SK-N-SH (cell line): ENCODE results near the gene TRIM69. TPM values are rescaled to one million over a fixed set of nuclear protein-coding genes. Genes with fewer than 3 reads are reported as not detected.
"Not testable (repeated sequence)": the region's sequence is repeated elsewhere in the genome, so short reads cannot be mapped to it uniquely, and the experiment has no call there.

ENCODE experiments used
- CTCF ChIA-PET: fragments of 300-600, 350-600 bp; formaldehyde crosslinking; extraction: SDS; loops from one replicate; lab custom pipeline; 2021; lab: Yijun Ruan, JAX
- POLR2A ChIA-PET: fragments of 350-600 bp; sonication (Branson Sonifier 250); formaldehyde crosslinking; extraction: SDS; loops from one replicate; lab custom pipeline; 2020; ENCODE audit warnings: antibody characterized with exemption, inconsistent platforms; lab: Yijun Ruan, JAX
- DNase-seq: peaks from one replicate; pipeline ENCODE4 v3.0.0; 2012
- H2AFZ ChIP-seq: fragments of 200-600 bp; sonication (generic); 2 replicates; pipeline ENCODE4 v1.8.1; 2016; ENCODE audit warnings: antibody characterized with exemption, mild to moderate bottlenecking, low read depth
- H3F3A ChIP-seq: fragments of 200-600 bp; sonication (generic); replicated peaks from 2 replicates; pipeline ENCODE3; 2016; ENCODE audit warnings: antibody characterized with exemption, mild to moderate bottlenecking; ENCODE audit not compliant: insufficient read depth
- H3K27ac ChIP-seq, 2 experiments: fragments of 200-500 bp in 1 of 2; fragments of 200-600 bp in 1 of 2; sonication (Bioruptor generic) in 1 of 2; sonication (generic), shearing (Covaris generic) in 1 of 2; 2 replicates each; pipeline versions ENCODE4 v1.5.1 to v1.6.1; 2014 to 2016; ENCODE audit warnings: low read depth in 2 of 2, inconsistent platforms in 1 of 2, low read length in 1 of 2, mild to moderate bottlenecking in 1 of 2, mixed read lengths in 1 of 2
- H3K27me3 ChIP-seq: fragments of 200-600 bp; sonication (generic), shearing (Covaris generic); 2 replicates; pipeline ENCODE4 v1.6.1; 2016; ENCODE audit warnings: mixed run types; ENCODE audit not compliant: insufficient read depth
- H3K36me3 ChIP-seq, 2 experiments: fragments of 200-500 bp in 1 of 2; fragments of 200-600 bp in 1 of 2; sonication (Bioruptor generic) in 1 of 2; sonication (generic) in 1 of 2; replicated peaks in 1 of 2; 2 replicates each; pipeline versions ENCODE3 to v1.5.1; 2014 to 2016; ENCODE audit warnings: low read length in 1 of 2, mild to moderate bottlenecking in 1 of 2; ENCODE audit not compliant: insufficient read depth in 2 of 2, control insufficient read depth in 1 of 2
- H3K4me1 ChIP-seq, 2 experiments: fragments of 200-500 bp in 1 of 2; fragments of 200-600 bp in 1 of 2; sonication (Bioruptor generic) in 1 of 2; sonication (generic), shearing (Covaris generic) in 1 of 2; 2 replicates each; pipeline versions ENCODE4 v1.5.1 to v1.6.1; 2014 to 2016; ENCODE audit warnings: low read depth in 1 of 2, low read length in 1 of 2, mixed run types in 1 of 2; ENCODE audit not compliant: insufficient read depth in 2 of 2, control insufficient read depth in 1 of 2
- H3K4me2 ChIP-seq: fragments of 200-600 bp; sonication (generic), shearing (Covaris generic); 2 replicates; pipeline ENCODE4 v1.6.1; 2017; ENCODE audit warnings: mixed run types
- H3K4me3 ChIP-seq, 2 experiments: fragments of 200-500 bp in 1 of 2; fragments of 200-600 bp in 1 of 2; sonication (Bioruptor generic) in 1 of 2; sonication (generic), shearing (Covaris generic) in 1 of 2; 2 replicates each; pipeline versions ENCODE4 v1.5.1 to v1.8.1; 2014 to 2016; ENCODE audit warnings: low read depth in 2 of 2, inconsistent platforms in 1 of 2, low read length in 1 of 2, mild to moderate bottlenecking in 1 of 2, mixed read lengths in 1 of 2, moderate library complexity in 1 of 2
- H3K79me2 ChIP-seq: fragments of 200-600 bp; sonication (generic); 2 replicates; pipeline ENCODE4 v1.8.1; 2017; ENCODE audit warnings: mild to moderate bottlenecking; ENCODE audit not compliant: insufficient read depth
- H3K9ac ChIP-seq: fragments of 200-600 bp; sonication (generic); 2 replicates; pipeline ENCODE4 v1.6.1; 2017; ENCODE audit warnings: mixed run types
- H3K9me2 ChIP-seq: fragments of 200-600 bp; sonication (generic); 2 replicates; pipeline ENCODE4 v1.6.1; 2017; ENCODE audit warnings: mixed run types
- H3K9me3 ChIP-seq: fragments of 200-600 bp; sonication (generic); 2 replicates; pipeline ENCODE4 v1.6.1; 2017; ENCODE audit warnings: mixed run types, mild to moderate bottlenecking, moderate library complexity
- H4K20me1 ChIP-seq: fragments of 200-600 bp; sonication (generic); 2 replicates; pipeline ENCODE4 v1.6.1; 2017; ENCODE audit warnings: mild to moderate bottlenecking, mixed run types; ENCODE audit not compliant: insufficient read depth
- CHD2 ChIP-seq: fragments of 150-350 bp; IDR thresholded peaks from 2 replicates; pipeline ENCODE4 v1.6.1; 2018; ENCODE audit warnings: low read length; ENCODE audit not compliant: partially characterized antibody
- CTCF ChIP-seq: fragments of 200-600 bp; sonication (generic); IDR thresholded peaks from 2 replicates; pipeline ENCODE4 v1.6.1; 2017; ENCODE audit warnings: antibody characterized with exemption, mild to moderate bottlenecking, moderate library complexity
- EZH2phosphoT487 ChIP-seq: fragments of 200-600 bp; sonication (generic); IDR thresholded peaks from 2 replicates; pipeline ENCODE4 v1.6.1; 2017; ENCODE audit warnings: low read depth, mixed run types, mild to moderate bottlenecking, antibody characterized with exemption, moderate library complexity, borderline replicate concordance
- FOXJ3 ChIP-seq: sonication (generic); formaldehyde crosslinking; IDR thresholded peaks from 2 replicates; pipeline ENCODE4 v1.5.1; 2020; ENCODE audit warnings: mild to moderate bottlenecking, missing genetic modification reagents
- MAX ChIP-seq: IDR thresholded peaks from 2 replicates; pipeline ENCODE4 v1.4.0; 2012; ENCODE audit warnings: low read depth
- NRF1 ChIP-seq: IDR thresholded peaks from 2 replicates; pipeline ENCODE4 v1.6.1; 2012; ENCODE audit warnings: low read depth, mild to moderate bottlenecking, low read length
- RAD21 ChIP-seq: IDR thresholded peaks from 2 replicates; pipeline ENCODE4 v1.6.1; 2012; ENCODE audit warnings: mild to moderate bottlenecking, low read length
- RCOR1 ChIP-seq: fragments of 150-350 bp; IDR thresholded peaks from 2 replicates; pipeline ENCODE4 v1.6.1; 2017; ENCODE audit warnings: antibody characterized with exemption, low read length
- RFX5 ChIP-seq: IDR thresholded peaks from 2 replicates; pipeline ENCODE4 v1.6.1; 2012; ENCODE audit warnings: mild to moderate bottlenecking, improper control_type of control experiment, low read length
- SMC3 ChIP-seq: IDR thresholded peaks from 2 replicates; pipeline ENCODE4 v1.6.1; 2012; ENCODE audit warnings: low read depth, low read length, improper control_type of control experiment
- TEAD4 ChIP-seq: IDR thresholded peaks from 2 replicates; pipeline ENCODE4 v1.4.0; 2012; ENCODE audit warnings: mild to moderate bottlenecking, borderline replicate concordance; ENCODE audit not compliant: insufficient read depth
- YY1 ChIP-seq: IDR thresholded peaks from 2 replicates; pipeline ENCODE4 v1.4.0; 2012; ENCODE audit warnings: low read depth, mild to moderate bottlenecking
- WGBS: methylation state at CpG from one replicate; pipeline ENCODE4 v1.1.6; 2017; ENCODE audit warnings: low lambda C conversion rate; 5-methylcytosine and 5-hydroxymethylcytosine counted together
- polyA plus RNA-seq, 3 experiments: library from polyadenylated mRNA; depleted of rRNA; stranded (reverse); fragments of >200 nt; gene quantifications; 2 replicates each; pipeline ENCODE4 v1.2.3, GENCODE V29; 2012

Gene TRIM69
- polyA plus RNA-seq, 1 of the 3 experiments (the other 2 are of a cell fraction) = 9.7 TPM

GRCh38 chr15:44735482-44736180 is 697 bp upstream of the TRIM69 start:
- Histone ChIP-seq H4K20me1 (no peaks in the 10 kb centered on the region), H2AFZ (no peak overlapping the region), H3K79me2 (peaks cover 2% of the 10 kb centered on the region; the same call in 1 of the 2 replicates), H3K27ac (peak overlapping the region in 1 of 2 experiments; percentile 43; a peak in 1 of 4 replicates), H3F3A (no peaks in the 10 kb centered on the region), H3K36me3 (peaks cover 5 to 11% of the 10 kb centered on the region in 2 experiments), H3K4me1 (peaks cover 4 to 8% of the 10 kb centered on the region in 2 experiments; a peak in 2 of 4 replicates), H3K4me2 (no peak overlapping the region), H3K9ac (no peak overlapping the region), H3K4me3 (no peak overlapping the region)
- WGBS = 95% methylated on average over 8 of the region's 8 CpGs
- ChIA-PET CTCF (interaction anchor here (0.7 to 7.6 kb wide), 6 partner anchors 12 to 157 kb away, joined by 3 to 117 read pairs (median 24); partner anchors contain the start of genes B2M, PATL2 and SPG11), POLR2A (interaction anchor here (1.1 to 1.9 kb wide), 3 partner anchors 22 to 72 kb away, joined by 3 to 12 read pairs (median 6); partner anchors contain the start of genes B2M, PATL2 and SPG11)
- DNase-seq = no peak
- no peak for TF ChIP-seq RAD21
- no peak for TF ChIP-seq YY1
- TF ChIP-seq RFX5 = no peak
- no peak for TF ChIP-seq TEAD4
- no peak for TF ChIP-seq MAX
- TF ChIP-seq FOXJ3 (CRISPR knock-in tag) = no peak
- no peak for TF ChIP-seq NRF1
- no peak for TF ChIP-seq EZH2phosphoT487
- TF ChIP-seq RCOR1 = no peak
- no peak for TF ChIP-seq CTCF
- TF ChIP-seq, all 33 proteins: peak for 0
- Histone ChIP-seq H3K9me2 (no peaks in the 10 kb centered on the region), H3K9me3 (no peaks in the 10 kb centered on the region), H3K27me3 (no peaks in the 10 kb centered on the region)

GRCh38 chr15:44738340-44738984 is 2.1 kb downstream of the TRIM69 start:
- 66% methylated on average over 3 of the region's 3 CpGs for WGBS
- Histone ChIP-seq H3K9ac (no peak overlapping the region), H3K9me3 (no peaks in the 10 kb centered on the region), H3K79me2 (no peaks in the 10 kb centered on the region), H3K27me3 (no peaks in the 10 kb centered on the region), H3K4me3 (no peak overlapping the region), H3F3A (no peaks in the 10 kb centered on the region), H3K4me2 (no peak overlapping the region), H3K4me1 (peaks cover 4 to 8% of the 10 kb centered on the region in 2 experiments; a peak in 2 of 4 replicates), H3K27ac (no peak overlapping the region), H3K36me3 (no peaks in the 10 kb centered on the region), H4K20me1 (no peaks in the 10 kb centered on the region), H2AFZ (no peak overlapping the region), H3K9me2 (no peaks in the 10 kb centered on the region)
- POLR2A ChIA-PET = interaction anchor here (0.6 to 1.0 kb wide), 2 partner anchors 10 to 26 kb away, joined by 3 to 4 read pairs; no protein-coding TSS in a partner anchor
- CTCF ChIA-PET = interaction anchor here (0.6 to 7.6 kb wide), 29 partner anchors 9 to 866 kb away, joined by 3 to 117 read pairs (median 5); partner anchors contain the start of genes B2M, PATL2 and SPG11
- DNase-seq = peak; percentile 56
- TF ChIP-seq RAD21 (peak; percentile 87), SMC3 (peak; percentile 75), CHD2 (no peak), CTCF (peak; percentile 86)

GRCh38 chr15:44739222-44739847 is 3.0 kb downstream of the TRIM69 start:
- H3K79me2 ChIP-seq, H3K9ac ChIP-seq, H3K9me3 ChIP-seq, H3K4me1 ChIP-seq, H3K4me3 ChIP-seq, H3K27me3 ChIP-seq, POLR2A ChIA-PET, H2AFZ ChIP-seq, H3K4me2 ChIP-seq, H3F3A ChIP-seq, H3K36me3 ChIP-seq, H3K9me2 ChIP-seq, H4K20me1 ChIP-seq, H3K27ac ChIP-seq, DNase-seq: not testable (repeated sequence)
- CTCF ChIA-PET = interaction anchor here (0.7 to 7.6 kb wide), 22 partner anchors 8 to 164 kb away, joined by 3 to 117 read pairs (median 5); partner anchors contain the start of genes B2M, PATL2 and SPG11
- WGBS = 62% methylated on average over 15 of the region's 24 CpGs
